GM21390 (cell line): ENCODE measurements around the gene AADACL4.

Experiments
- ATAC-seq: cut with Tn5 transposase; IDR thresholded peaks from one replicate; pipeline ENCODE4 v1.9.1; 2021; ENCODE audit not compliant: unreplicated experiment

AADACL4 gene

GRCh38 chr1:12610941-12611340 is 32.9 kb upstream of the AADACL4 start:
- ATAC-seq, result no peak

GRCh38 chr1:12613180-12613579 is 30.7 kb upstream of the AADACL4 start:
- ATAC-seq, result no peak

- ATAC-seq, result no peak
Observed at GRCh38 chr1:12614402-12615158, 29.3 kb upstream of the AADACL4 start.

GRCh38 chr1:12615159-12615864 is 28.6 kb upstream of the AADACL4 start:
- no peak for ATAC-seq

GRCh38 chr1:12615865-12616708 is 27.8 kb upstream of the AADACL4 start:
- no peak for ATAC-seq

- ATAC-seq, result no peak
Observed at GRCh38 chr1:12616709-12617373, 27.0 kb upstream of the AADACL4 start.

GRCh38 chr1:12617511-12617900 is 26.4 kb upstream of the AADACL4 start:
- ATAC-seq, result no peak

- peak; percentile 50 for ATAC-seq
Observed at GRCh38 chr1:12617901-12618660, 25.8 kb upstream of the AADACL4 start, which contains the start of gene DHRS3. Gene DHRS3 (minus strand): TSS chr1:12618210. CDS start chr1:12617348, 862 bp downstream.

GRCh38 chr1:12618661-12618964 is 25.3 kb upstream of the AADACL4 start:
- ATAC-seq, result no peak

GRCh38 chr1:12618965-12619791 is 24.7 kb upstream of the AADACL4 start:
- ATAC-seq, result no peak

GRCh38 chr1:12619792-12620487 is 23.9 kb upstream of the AADACL4 start:
- ATAC-seq, result no peak

GRCh38 chr1:12620488-12620865 is 23.4 kb upstream of the AADACL4 start:
- ATAC-seq, result no peak

GRCh38 chr1:12620931-12621330 is 23.0 kb upstream of the AADACL4 start:
- no peak for ATAC-seq

- no peak for ATAC-seq
Observed at GRCh38 chr1:12621346-12622335, 22.2 kb upstream of the AADACL4 start.

GRCh38 chr1:12622506-12622905 is 21.4 kb upstream of the AADACL4 start:
- ATAC-seq, result no peak

GRCh38 chr1:12625276-12625675 is 18.6 kb upstream of the AADACL4 start:
- ATAC-seq, result no peak

GRCh38 chr1:12626888-12627287 is 17.0 kb upstream of the AADACL4 start:
- no peak for ATAC-seq

- ATAC-seq, result no peak
Observed at GRCh38 chr1:12627296-12627695, 16.6 kb upstream of the AADACL4 start.
